Neuron (in vitro differentiated cells): Measurements from ENCODE around the gene SCNN1B.

ENCODE experiments used
- H2AFZ ChIP-seq: one replicate; pipeline ENCODE4 v1.6.1; 2013; ENCODE audit warnings: low read depth, mild to moderate bottlenecking, inconsistent platforms, low read length, moderate library complexity
- H3K27me3 ChIP-seq: one replicate; pipeline ENCODE4 v1.6.1; 2013; ENCODE audit warnings: low read length; ENCODE audit not compliant: insufficient read depth
- H3K36me3 ChIP-seq: one replicate; pipeline ENCODE4 v1.6.1; 2013; ENCODE audit warnings: low read length; ENCODE audit not compliant: insufficient read depth
- H3K4me1 ChIP-seq: one replicate; pipeline ENCODE4 v1.6.1; 2013; ENCODE audit warnings: low read length; ENCODE audit not compliant: insufficient read depth
- H3K4me3 ChIP-seq: 2 replicates; pipeline ENCODE4 v1.5.1; 2013; ENCODE audit warnings: mild to moderate bottlenecking, low read length, moderate library complexity
- H3K9me3 ChIP-seq: one replicate; pipeline ENCODE4 v1.6.1; 2013; ENCODE audit warnings: low read length

Gene SCNN1B

DNA sequence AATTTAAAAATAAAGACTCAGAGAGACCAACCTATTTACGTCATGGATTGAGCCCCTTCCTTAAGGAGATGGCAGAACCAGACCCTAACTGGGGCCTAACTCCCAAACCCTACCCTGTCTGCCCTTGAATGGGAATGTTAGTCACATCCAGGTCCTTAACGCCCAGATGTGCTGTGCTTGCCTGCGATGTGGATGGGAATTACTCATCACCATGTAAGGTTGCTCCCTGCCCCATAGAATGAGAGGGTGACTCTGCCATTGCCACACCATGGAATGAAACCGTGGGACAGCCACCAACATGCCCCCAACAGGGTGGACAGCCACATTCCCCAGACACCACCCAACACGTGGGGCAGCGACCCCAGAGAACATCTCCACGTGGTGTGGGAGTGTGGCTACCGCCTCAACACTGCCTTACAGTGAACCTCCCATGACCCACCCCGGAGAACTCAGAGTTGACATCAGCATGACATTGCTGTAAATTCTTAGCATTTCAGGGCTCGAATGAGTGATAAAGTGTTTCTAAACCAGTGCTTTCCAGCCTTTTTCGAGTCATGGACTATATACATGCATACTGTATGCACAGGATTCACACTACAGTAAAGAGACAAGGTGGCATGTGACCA lies 31.8 kb downstream of the SCNN1B start:
- Histone ChIP-seq H3K4me1 (no peaks in the 10 kb centered on the region), H2AFZ (no peak overlapping the region), H3K36me3 (no peaks in the 10 kb centered on the region), H3K4me3 (no peak overlapping the region), H3K27me3 (no peaks in the 10 kb centered on the region), H3K9me3 (no peaks in the 10 kb centered on the region)

DNA sequence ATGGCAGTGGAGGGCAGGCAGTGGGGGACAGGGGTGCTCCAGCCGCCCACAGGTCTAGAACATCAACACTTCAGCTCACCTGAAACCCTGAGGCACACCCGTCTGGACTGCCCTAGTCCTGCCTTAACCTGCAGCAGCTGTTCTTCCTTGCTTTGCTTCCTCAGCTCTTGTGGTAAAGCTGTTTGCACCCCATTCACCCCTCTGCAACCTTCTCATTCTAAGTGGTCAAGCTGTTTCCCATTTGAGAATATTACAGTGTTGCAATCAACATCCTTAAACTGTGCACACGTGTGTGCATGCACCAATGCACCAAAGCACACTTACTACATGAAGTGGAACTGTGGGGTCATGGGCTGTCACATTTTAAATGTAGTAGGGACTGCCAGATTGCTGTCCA lies 32.4 kb downstream of the SCNN1B start:
- H2AFZ ChIP-seq, result no peak overlapping the region
- H3K27me3 ChIP-seq, result no peaks in the 10 kb centered on the region
- no peaks in the 10 kb centered on the region for H3K9me3 ChIP-seq
- no peaks in the 10 kb centered on the region for H3K36me3 ChIP-seq
- H3K4me1 ChIP-seq, result no peaks in the 10 kb centered on the region
- no peak overlapping the region for H3K4me3 ChIP-seq

DNA sequence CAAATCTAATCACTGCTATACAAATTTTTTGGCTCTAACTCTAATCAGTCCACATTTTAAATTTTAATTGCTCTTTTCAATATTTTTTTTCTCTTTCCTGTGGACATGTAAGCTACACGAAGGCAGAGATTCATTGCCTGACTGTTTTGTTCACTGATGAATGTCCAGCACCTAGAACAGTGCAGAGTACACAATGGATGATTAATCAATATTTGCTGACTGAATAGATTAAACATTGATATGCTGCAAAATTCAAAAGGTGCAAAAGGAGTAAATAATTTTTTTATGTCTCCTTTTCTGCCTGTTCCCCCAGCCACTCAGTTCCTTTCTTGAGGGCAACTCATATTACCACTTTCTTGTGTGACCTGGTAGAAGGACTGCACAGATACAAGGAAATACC lies 32.8 kb downstream of the SCNN1B start:
- Histone ChIP-seq H3K4me3 (no peak overlapping the region), H3K36me3 (no peaks in the 10 kb centered on the region), H3K9me3 (no peaks in the 10 kb centered on the region), H2AFZ (no peak overlapping the region), H3K27me3 (no peaks in the 10 kb centered on the region), H3K4me1 (no peaks in the 10 kb centered on the region)

DNA sequence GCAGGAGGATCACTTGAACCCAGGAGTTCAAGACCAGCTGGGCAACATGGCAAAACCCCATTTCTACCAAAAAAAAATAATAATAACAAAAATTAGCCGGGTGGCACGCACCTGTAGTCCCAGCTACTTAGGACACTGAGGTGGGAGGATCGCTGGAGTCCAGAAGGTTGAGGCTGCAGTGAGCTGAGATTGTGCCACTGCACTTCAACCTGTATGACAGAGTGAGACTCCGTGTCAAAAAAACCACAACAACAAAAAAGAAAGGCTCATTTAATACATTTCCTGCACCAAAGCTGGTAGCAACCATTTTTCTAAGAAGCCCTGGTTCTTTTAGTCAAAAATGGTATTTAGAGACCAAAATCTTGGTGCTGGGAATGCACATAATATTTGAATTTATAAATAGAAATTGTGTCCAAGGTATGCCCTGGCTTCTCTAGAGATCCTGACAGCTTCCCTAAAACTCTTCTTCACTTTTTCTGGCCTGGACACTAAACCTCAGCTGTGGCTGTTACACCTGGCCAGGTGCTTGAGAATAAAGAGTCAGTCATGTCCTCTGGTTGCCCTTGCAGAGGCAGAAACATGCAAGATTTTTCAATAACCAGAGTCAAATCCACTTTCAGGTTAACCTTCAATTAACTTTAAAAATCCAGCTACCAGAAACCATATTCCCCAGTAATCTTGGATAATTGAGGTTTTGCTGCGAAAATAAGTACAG lies 35.9 kb downstream of the SCNN1B start:
- Histone ChIP-seq H3K4me1 (no peaks in the 10 kb centered on the region), H3K27me3 (no peaks in the 10 kb centered on the region), H3K36me3 (no peaks in the 10 kb centered on the region), H3K9me3 (no peaks in the 10 kb centered on the region), H2AFZ (no peak overlapping the region), H3K4me3 (no peak overlapping the region)

DNA sequence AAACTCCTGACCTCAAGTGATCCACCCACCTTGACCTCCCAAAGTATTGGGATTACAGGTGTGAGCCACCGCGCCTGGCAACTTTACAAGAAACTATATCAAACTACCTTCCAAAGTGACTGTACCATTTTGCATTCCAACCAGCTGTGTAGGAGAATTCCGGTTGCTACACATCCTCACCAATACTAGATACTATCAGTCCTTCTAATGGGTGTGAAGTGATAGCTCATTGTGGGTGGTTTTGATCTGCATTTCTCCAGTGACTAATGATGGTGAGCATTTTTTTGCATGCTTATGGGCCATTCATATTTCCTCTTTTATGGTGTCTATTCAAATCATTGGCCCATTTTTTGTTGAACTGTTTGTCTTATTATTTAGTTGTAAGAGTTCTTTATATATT lies 37.7 kb downstream of the SCNN1B start:
- H3K4me1 ChIP-seq, result no peaks in the 10 kb centered on the region
- no peak overlapping the region for H3K4me3 ChIP-seq
- no peak overlapping the region for H2AFZ ChIP-seq
- no peaks in the 10 kb centered on the region for H3K9me3 ChIP-seq
- H3K27me3 ChIP-seq, result no peaks in the 10 kb centered on the region
- H3K36me3 ChIP-seq, result no peaks in the 10 kb centered on the region

DNA sequence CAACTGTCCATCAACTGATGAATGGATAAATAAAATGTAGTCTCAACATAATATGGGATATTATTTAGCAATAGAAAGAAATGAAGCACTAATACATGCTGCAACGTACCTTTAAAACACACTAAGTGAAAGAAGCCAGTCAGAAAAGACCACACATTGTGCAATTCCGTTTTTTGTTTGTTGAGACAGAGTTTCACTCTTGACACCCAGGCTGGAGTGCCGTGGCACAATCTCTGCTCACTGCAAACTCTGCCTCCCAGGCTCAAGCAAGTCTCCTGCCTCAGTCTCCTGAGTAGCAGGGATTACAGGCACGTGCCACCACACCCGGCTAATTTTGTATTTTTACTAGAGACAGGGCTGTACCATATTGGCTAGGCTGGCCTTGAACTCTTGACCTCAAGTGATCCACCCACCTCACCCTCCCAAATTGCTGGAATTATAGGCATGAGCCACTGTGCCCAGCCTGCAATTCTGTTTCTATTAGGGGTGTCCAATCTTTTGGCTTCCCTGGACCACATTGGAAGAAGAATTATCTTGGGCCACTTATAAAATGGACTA lies 40.1 kb downstream of the SCNN1B start:
- H3K4me1 ChIP-seq, result no peaks in the 10 kb centered on the region
- H3K4me3 ChIP-seq, result no peak overlapping the region
- no peaks in the 10 kb centered on the region for H3K36me3 ChIP-seq
- H3K9me3 ChIP-seq, result no peaks in the 10 kb centered on the region
- H2AFZ ChIP-seq, result no peak overlapping the region
- H3K27me3 ChIP-seq, result no peaks in the 10 kb centered on the region

DNA sequence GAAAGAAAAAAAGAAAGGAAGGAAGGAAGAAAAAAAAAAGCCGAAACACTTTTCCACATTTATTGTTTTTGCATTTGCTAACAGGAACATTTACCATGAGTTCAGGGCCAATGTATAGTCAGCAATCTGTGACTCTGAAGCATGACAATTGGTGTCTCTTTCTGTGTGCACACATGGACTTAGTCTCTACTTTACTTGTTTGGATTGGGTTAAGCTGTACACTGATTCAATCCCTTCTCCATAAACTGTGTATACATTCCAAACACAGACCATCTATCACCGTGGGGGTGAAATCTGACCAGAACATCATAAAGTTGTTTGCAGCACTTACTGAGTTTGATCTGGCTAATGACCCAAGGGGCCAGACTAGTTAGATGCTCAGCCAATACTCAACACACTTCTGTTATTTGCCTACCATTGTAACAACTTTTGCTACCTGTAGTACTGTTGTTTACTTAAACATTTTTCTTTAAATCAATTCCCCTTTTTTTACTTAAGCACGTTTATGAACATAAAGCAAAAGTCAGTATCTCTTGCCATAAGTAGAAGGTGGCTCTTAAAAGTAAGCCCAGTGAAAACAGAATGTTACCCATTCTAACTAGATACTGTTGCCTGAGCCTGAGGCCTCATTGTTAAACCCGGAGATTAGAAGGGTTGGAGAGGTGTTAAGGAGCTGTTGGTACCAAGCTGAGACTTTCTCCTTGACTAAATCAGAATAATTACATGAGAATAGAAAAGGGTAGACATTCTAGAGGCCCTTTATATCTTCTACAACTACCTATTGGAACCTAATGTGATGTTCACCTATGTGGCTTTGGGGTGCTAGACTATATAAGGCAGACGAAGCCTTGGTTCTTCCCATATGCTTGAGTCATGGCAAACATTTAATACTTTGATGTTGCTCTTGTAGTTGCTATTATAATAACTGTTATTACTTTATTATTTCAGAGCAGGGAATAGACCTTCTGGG lies 41.8 kb downstream of the SCNN1B start:
- Histone ChIP-seq H3K9me3 (no peaks in the 10 kb centered on the region), H3K36me3 (no peaks in the 10 kb centered on the region), H3K4me3 (no peak overlapping the region), H3K4me1 (no peaks in the 10 kb centered on the region), H2AFZ (no peak overlapping the region), H3K27me3 (no peaks in the 10 kb centered on the region)

DNA sequence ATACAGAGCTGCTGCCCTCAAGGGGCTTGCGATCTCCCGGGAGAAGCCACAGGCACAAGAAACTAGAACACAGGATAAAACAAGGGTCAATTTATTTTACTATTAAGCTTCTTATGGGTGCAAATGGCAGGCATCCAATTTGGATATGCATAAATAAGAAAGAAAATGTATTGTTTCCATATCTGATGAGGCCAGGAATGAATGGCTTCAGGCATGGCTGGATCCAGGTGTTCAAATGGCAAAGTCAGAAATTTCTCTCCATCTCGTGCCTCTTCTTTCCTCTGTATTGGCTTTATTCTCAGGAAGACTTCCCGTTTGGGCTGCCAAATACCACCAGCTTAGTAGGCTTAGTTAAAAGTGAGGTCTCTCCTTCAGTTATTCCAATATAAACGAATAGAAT lies 43.1 kb downstream of the SCNN1B start:
- no peaks in the 10 kb centered on the region for H3K4me1 ChIP-seq
- no peaks in the 10 kb centered on the region for H3K27me3 ChIP-seq

DNA sequence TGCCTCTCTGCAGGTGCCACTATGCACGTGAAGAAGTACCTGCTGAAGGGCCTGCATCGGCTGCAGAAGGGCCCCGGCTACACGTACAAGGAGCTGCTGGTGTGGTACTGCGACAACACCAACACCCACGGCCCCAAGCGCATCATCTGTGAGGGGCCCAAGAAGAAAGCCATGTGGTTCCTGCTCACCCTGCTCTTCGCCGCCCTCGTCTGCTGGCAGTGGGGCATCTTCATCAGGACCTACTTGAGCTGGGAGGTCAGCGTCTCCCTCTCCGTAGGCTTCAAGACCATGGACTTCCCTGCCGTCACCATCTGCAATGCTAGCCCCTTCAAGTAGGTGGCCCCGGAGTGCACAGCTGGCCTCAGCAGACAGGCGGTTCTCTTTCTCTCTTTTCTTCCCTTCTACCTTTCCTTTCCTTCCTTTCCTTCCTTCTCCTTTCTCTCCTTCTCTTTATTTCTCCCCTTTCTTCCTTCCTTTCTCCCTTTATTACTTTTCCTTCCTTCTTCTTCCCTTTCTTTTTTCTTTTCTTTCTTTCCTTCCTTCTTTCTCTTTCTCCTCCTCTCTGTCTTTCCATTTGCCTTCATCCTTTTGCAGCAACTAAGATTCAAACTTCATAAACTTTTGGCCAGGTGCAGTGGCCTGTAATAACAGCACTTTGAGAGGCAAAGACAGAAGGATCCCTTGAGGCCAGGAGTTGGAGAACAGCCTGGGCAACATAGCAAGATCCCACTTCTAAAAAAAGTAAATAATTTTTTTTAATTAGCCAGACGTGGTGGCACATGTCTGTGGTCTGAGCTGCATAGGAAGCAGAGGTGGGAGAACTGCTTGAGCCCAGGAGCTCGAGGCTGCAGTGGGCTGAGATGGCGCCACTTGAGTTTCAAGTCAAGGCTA lies 46.7 kb downstream of the SCNN1B start:
- H3K4me3 ChIP-seq, result no peak overlapping the region
- H3K27me3 ChIP-seq, result no peaks in the 10 kb centered on the region
- H3K4me1 ChIP-seq, result no peaks in the 10 kb centered on the region
- H3K36me3 ChIP-seq, result no peaks in the 10 kb centered on the region
- H3K9me3 ChIP-seq, result no peaks in the 10 kb centered on the region
- no peak overlapping the region for H2AFZ ChIP-seq

More for the DNA sequence above, 43.1 kb downstream of the SCNN1B start:
- H3K36me3 ChIP-seq, result no peaks in the 10 kb centered on the region
- no peak overlapping the region for H3K4me3 ChIP-seq
- no peaks in the 10 kb centered on the region for H3K9me3 ChIP-seq
- no peak overlapping the region for H2AFZ ChIP-seq

DNA sequence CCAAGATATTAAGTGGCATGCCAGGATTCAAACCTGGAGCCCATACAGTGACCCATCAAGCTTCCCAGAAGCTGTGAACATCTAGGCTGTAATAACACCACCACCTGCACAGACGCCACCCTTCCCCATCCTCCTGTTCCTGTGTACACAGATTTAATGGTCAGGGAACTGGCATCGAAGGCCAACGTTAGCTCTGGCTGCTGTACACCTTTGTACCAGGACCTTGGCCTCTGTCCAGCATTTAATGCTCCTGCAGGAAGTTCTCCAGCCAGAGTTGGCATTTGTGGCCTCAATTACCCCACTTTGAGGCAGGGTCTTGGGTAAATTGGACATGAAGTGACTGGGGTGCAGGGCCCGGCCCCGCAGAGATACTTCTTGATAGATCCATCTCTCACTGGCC lies 49.3 kb downstream of the SCNN1B start:
- Histone ChIP-seq H3K4me1 (no peaks in the 10 kb centered on the region), H3K27me3 (no peaks in the 10 kb centered on the region)

DNA sequence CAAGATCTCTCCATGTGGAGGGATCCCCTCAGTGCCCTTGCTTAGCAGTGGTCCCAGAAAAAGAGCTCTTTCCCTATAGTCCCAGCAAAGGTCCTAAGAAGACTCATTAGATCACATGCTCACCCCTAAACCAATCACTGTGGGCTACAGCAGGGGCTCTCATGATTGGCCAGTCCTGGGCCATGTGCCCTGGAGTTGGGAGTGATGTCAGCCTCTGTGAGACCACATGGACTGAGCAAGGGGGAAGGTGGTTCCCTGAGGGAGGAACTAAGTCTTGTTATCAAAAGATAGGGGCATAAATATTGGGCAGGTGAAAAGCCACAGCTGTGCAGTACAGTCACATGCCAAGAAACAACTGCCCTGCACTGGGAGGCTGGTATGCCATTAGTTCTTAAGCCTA lies 51.3 kb downstream of the SCNN1B start:
- H3K27me3 ChIP-seq, result no peaks in the 10 kb centered on the region
- H2AFZ ChIP-seq, result no peak overlapping the region
- H3K4me3 ChIP-seq, result no peak overlapping the region
- H3K4me1 ChIP-seq, result no peaks in the 10 kb centered on the region
- no peaks in the 10 kb centered on the region for H3K36me3 ChIP-seq
- H3K9me3 ChIP-seq, result no peaks in the 10 kb centered on the region

More for the DNA sequence above, 49.3 kb downstream of the SCNN1B start:
- H3K4me3 ChIP-seq, result no peak overlapping the region
- no peaks in the 10 kb centered on the region for H3K9me3 ChIP-seq
- no peak overlapping the region for H2AFZ ChIP-seq
- H3K36me3 ChIP-seq, result no peaks in the 10 kb centered on the region

DNA sequence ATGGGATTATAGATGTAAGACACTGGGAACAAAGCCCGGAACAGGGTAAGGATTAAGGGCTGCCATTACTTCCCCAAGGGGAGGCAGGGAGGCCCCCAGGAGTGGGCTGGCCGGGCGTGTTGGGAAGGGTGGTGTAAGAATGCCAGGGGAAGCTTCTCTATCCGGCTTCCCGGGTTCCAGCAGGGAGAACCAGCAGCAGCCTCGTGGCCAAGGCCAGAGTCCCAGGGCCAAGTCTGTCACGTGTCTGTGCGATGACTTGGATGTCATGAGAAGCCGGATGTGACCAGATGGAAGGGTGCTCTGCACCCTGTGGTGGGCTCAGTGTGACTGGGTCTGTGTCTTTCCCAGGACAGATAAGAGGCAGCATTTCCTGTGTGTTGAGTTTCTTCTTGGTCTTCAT lies 52.1 kb downstream of the SCNN1B start:
- Histone ChIP-seq H2AFZ (no peak overlapping the region), H3K4me3 (no peak overlapping the region), H3K36me3 (no peaks in the 10 kb centered on the region), H3K4me1 (no peaks in the 10 kb centered on the region), H3K27me3 (no peaks in the 10 kb centered on the region), H3K9me3 (no peaks in the 10 kb centered on the region)
